ENCODE measurements around the gene SH3RF3. TPM values are rescaled to one million over a fixed set of nuclear protein-coding genes. Genes with fewer than 3 reads are reported as not detected.

The SH3RF3 gene
- total RNA-seq, 2 donors from 2014 or later, result 1.3 to 2.5 TPM

DNA sequence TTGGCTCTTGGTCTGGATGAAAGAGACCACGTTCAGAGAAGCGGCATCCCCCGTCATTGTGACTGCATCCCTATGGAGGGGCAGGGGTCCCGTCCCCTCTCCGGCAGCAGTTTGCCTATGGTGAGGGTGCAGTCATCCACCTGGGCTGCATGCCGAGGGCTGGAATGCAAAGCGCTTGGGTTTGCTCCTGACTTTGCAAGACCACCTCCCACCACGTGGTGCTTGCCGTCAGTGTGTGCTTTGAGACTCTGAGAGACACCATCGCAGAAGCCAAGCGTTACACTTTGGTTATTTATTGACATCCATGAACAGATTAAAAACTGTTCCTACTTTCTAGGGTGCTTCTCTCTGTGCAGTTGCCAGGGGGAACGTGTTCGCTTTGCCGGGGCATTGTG is 59.5 kb downstream of the SH3RF3 start:
- Histone ChIP-seq H3K27me3 (no peaks in the 10 kb centered on the region), H3K9ac (ENCODE audit: low read depth in 2 of 2, low read length in 2 of 2) (no peak overlapping the region), H3K36me3 (no peaks in the 10 kb centered on the region), H3K9me3 (no peaks in the 10 kb centered on the region), H3K27ac (no peak overlapping the region), H3K4me3 (no peak overlapping the region), H3K4me1 (no peaks in the 10 kb centered on the region)
- intact Hi-C loops (cut with DNase I), result no loop called here
- DNase-seq, result no peak
- TF ChIP-seq, protein P1, sequence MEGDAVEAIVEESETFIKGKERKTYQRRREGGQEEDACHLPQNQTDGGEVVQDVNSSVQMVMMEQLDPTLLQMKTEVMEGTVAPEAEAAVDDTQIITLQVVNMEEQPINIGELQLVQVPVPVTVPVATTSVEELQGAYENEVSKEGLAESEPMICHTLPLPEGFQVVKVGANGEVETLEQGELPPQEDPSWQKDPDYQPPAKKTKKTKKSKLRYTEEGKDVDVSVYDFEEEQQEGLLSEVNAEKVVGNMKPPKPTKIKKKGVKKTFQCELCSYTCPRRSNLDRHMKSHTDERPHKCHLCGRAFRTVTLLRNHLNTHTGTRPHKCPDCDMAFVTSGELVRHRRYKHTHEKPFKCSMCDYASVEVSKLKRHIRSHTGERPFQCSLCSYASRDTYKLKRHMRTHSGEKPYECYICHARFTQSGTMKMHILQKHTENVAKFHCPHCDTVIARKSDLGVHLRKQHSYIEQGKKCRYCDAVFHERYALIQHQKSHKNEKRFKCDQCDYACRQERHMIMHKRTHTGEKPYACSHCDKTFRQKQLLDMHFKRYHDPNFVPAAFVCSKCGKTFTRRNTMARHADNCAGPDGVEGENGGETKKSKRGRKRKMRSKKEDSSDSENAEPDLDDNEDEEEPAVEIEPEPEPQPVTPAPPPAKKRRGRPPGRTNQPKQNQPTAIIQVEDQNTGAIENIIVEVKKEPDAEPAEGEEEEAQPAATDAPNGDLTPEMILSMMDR (IDR thresholded peaks at IDR 0.05), result no peak

GRCh38 chr2:109188898-109189297 is 59.9 kb downstream of the SH3RF3 start:
- Histone ChIP-seq H3K4me3 (no peak overlapping the region), H3K27ac (no peak overlapping the region), H3K27me3 (no peaks in the 10 kb centered on the region), H3K4me1 (no peaks in the 10 kb centered on the region), H3K9me3 (no peaks in the 10 kb centered on the region), H3K9ac (ENCODE audit: low read depth in 2 of 2, low read length in 2 of 2) (no peak overlapping the region), H3K36me3 (no peaks in the 10 kb centered on the region)
- TF ChIP-seq, protein P1 (IDR thresholded peaks at IDR 0.05), result no peak
- DNase-seq, result no peak
- intact Hi-C loops (cut with DNase I), result no loop called here

DNA sequence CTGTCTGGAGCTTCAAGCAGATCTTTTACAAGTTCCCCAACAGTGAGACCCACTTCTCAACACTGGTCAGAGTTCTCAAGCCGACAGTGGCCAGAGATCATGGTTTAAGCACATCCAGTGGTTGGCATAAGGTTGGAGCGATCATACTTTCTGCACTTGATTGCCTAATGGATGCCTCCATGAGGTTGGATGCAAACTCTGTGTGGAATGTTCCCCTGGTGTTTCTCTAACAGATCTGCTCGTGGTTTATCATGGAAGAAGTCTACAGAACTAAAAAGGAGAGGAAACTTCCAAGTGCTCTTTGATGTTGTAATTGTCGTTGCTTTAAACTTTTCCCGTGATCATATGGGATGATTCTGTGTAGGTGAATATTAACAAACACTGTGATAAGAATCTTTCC is 60.7 kb downstream of the SH3RF3 start:
- Histone ChIP-seq H3K27ac (no peak overlapping the region), H3K9me3 (no peaks in the 10 kb centered on the region), H3K9ac (ENCODE audit: low read depth in 2 of 2, low read length in 2 of 2) (no peak overlapping the region), H3K36me3 (no peaks in the 10 kb centered on the region), H3K4me3 (no peak overlapping the region), H3K27me3 (no peaks in the 10 kb centered on the region), H3K4me1 (no peaks in the 10 kb centered on the region)
- intact Hi-C loops (cut with DNase I), result no loop called here
- no peak for DNase-seq
- TF ChIP-seq, protein P1 (IDR thresholded peaks at IDR 0.05), result no peak

GRCh38 chr2:109193807-109194619 is 65.0 kb downstream of the SH3RF3 start:
- TF ChIP-seq, protein P1 (IDR thresholded peaks at IDR 0.05), result no peak
- no peak for DNase-seq
- intact Hi-C loops (cut with DNase I), result no loop called here

GRCh38 chr2:109194620-109194937 is 65.6 kb downstream of the SH3RF3 start:
- no peak for DNase-seq
- H3K9me3 ChIP-seq, result no peaks in the 10 kb centered on the region
- intact Hi-C loops (cut with DNase I), result no loop called here
- no peaks in the 10 kb centered on the region for H3K27me3 ChIP-seq
- H3K36me3 ChIP-seq, result no peaks in the 10 kb centered on the region
- TF ChIP-seq, protein P1 (IDR thresholded peaks at IDR 0.05), result no peak
- no peak overlapping the region for H3K9ac ChIP-seq (ENCODE audit: low read depth in 2 of 2, low read length in 2 of 2)
- H3K27ac ChIP-seq, result no peak overlapping the region
- no peaks in the 10 kb centered on the region for H3K4me1 ChIP-seq
- H3K4me3 ChIP-seq, result no peak overlapping the region

More at GRCh38 chr2:109193807-109194619, 65.0 kb downstream of the SH3RF3 start:
- Histone ChIP-seq H3K4me1 (no peaks in the 10 kb centered on the region), H3K27me3 (no peaks in the 10 kb centered on the region), H3K9me3 (no peaks in the 10 kb centered on the region), H3K27ac (no peak overlapping the region), H3K36me3 (no peaks in the 10 kb centered on the region), H3K4me3 (no peak overlapping the region), H3K9ac (ENCODE audit: low read depth in 2 of 2, low read length in 2 of 2) (no peak overlapping the region)
